OCI-LY3 (cell line): ENCODE data around the gene ALKAL2.

ENCODE experiments used
- H2AFZ ChIP-seq: fragments of 200-600, 300-600 bp; shearing (Covaris generic); 2 replicates; pipeline ENCODE4 v1.6.0; 2014; ENCODE audit warnings: antibody characterized with exemption, low read depth, low read length
- H3K27ac ChIP-seq: fragments of 200-600, 300-600 bp; sonication (generic); 2 replicates; pipeline ENCODE4 v1.5.1; 2014; ENCODE audit warnings: mild to moderate bottlenecking, low read length, moderate library complexity, mixed read lengths
- H3K27me3 ChIP-seq: fragments of 200-600, 300-600 bp; sonication (generic); 2 replicates; pipeline ENCODE4 v1.6.1; 2014; ENCODE audit warnings: low read depth, low read length, mixed read lengths
- H3K36me3 ChIP-seq: fragments of 200-600, 300-600 bp; sonication (generic); replicated peaks from 2 replicates; pipeline ENCODE3; 2014; ENCODE audit warnings: low read depth, low read length, mixed read lengths
- H3K4me1 ChIP-seq: fragments of 300-600, 200-600 bp; sonication (generic); 2 replicates; pipeline ENCODE4 v1.6.1; 2014; ENCODE audit warnings: low read length, mixed read lengths
- H3K4me2 ChIP-seq: fragments of 200-600, 300-600 bp; sonication (generic); 2 replicates; pipeline ENCODE4 v1.6.1; 2014; ENCODE audit warnings: low read length, mixed read lengths
- H3K4me3 ChIP-seq: fragments of 300-600, 200-600 bp; sonication (generic); 2 replicates; pipeline ENCODE4 v1.5.1; 2014; ENCODE audit warnings: antibody characterized with exemption, mild to moderate bottlenecking, low read length, moderate library complexity
- H3K79me2 ChIP-seq: fragments of 300-600, 200-600 bp; shearing (Covaris generic); 2 replicates; pipeline ENCODE4 v1.6.1; 2014; ENCODE audit warnings: mild to moderate bottlenecking, low read length, mixed read lengths
- H3K9ac ChIP-seq: fragments of 300-600, 200-600 bp; shearing (Covaris generic); 2 replicates; pipeline ENCODE4 v1.6.0; 2014; ENCODE audit warnings: mild to moderate bottlenecking, low read length, moderate library complexity
- H3K9me3 ChIP-seq: fragments of 200-600, 300-600 bp; shearing (Covaris generic); 2 replicates; pipeline ENCODE4 v1.6.1; 2014; ENCODE audit warnings: low read length, mixed read lengths; ENCODE audit not compliant: insufficient read depth
- H4K20me1 ChIP-seq: fragments of 200-600, 300-600 bp; sonication (generic); 2 replicates; pipeline ENCODE4 v1.6.1; 2016; ENCODE audit warnings: low read length, mixed read lengths; ENCODE audit not compliant: insufficient read depth
- CTCF ChIP-seq: fragments of 200-600, 300-600 bp; sonication (generic); IDR thresholded peaks from 2 replicates; pipeline ENCODE4 v1.5.1; 2014; ENCODE audit warnings: antibody characterized with exemption, low read length, low read depth
- EZH2phosphoT487 ChIP-seq: fragments of 200-600 bp; shearing (Covaris generic); IDR thresholded peaks from 2 replicates; pipeline ENCODE4 v1.6.1; 2018; ENCODE audit warnings: antibody characterized with exemption, mixed run types, low read depth

Gene ALKAL2

GRCh38 chr2:256094-256493 is 31.8 kb downstream of the ALKAL2 start:
- Histone ChIP-seq H3K4me1 (no peaks in the 10 kb centered on the region), H3K27ac (no peak overlapping the region), H3K9ac (no peak overlapping the region), H3K36me3 (no peaks in the 10 kb centered on the region), H2AFZ (no peak overlapping the region), H4K20me1 (no peaks in the 10 kb centered on the region), H3K4me2 (no peak overlapping the region), H3K4me3 (no peak overlapping the region), H3K9me3 (no peaks in the 10 kb centered on the region), H3K79me2 (no peaks in the 10 kb centered on the region), H3K27me3 (no peaks in the 10 kb centered on the region)
- TF ChIP-seq CTCF = no peak
- TF ChIP-seq EZH2phosphoT487 = no peak

DNA sequence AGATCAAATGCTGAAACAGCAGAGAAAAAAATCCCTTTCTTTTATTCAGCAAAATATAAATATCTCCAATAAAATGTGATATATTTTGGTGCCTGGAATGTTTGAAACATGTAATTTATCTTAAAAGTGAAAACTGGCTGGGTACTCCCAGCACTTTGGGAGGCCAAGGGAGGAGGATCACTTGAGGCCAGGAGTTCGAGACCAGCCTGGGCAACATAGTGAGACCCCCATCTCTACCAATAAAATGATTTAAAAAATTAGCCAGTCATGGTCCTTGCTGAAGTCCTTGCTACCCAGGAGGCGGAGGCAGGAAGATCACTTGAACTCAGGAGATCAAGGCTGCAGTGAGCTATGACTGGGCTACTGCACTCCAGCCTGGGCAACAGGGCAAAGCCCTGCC is 32.7 kb downstream of the ALKAL2 start:
- H3K27ac ChIP-seq = no peak overlapping the region
- no peak for TF ChIP-seq EZH2phosphoT487
- TF ChIP-seq CTCF = no peak
- H3K4me1 ChIP-seq = no peaks in the 10 kb centered on the region
- no peak overlapping the region for H3K9ac ChIP-seq
- no peaks in the 10 kb centered on the region for H4K20me1 ChIP-seq
- no peak overlapping the region for H3K4me3 ChIP-seq
- H3K36me3 ChIP-seq = no peaks in the 10 kb centered on the region
- H2AFZ ChIP-seq = no peak overlapping the region
- no peak overlapping the region for H3K4me2 ChIP-seq
- H3K9me3 ChIP-seq = no peaks in the 10 kb centered on the region
- H3K27me3 ChIP-seq = no peaks in the 10 kb centered on the region
- H3K79me2 ChIP-seq = no peaks in the 10 kb centered on the region

DNA sequence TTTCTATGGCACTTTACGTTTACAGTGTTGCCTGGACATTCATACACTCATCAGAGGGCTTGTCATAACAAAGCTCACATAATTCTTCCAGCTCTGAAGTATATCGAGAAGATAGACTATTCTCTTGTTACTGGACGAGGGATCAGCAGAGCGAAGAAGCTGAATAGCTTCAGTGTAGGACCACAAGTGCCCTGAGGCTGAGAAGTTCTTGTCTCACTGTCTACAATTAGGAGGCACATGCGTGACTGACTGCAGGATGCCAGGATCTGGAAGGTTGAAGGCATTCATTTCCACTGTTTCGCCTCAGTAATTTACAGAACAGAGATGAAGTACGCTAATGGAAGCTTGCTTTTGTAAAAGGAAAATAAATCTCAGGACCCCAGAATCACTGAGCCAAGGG is 33.6 kb downstream of the ALKAL2 start:
- TF ChIP-seq CTCF (no peak), EZH2phosphoT487 (no peak)
- H3K36me3 ChIP-seq = no peaks in the 10 kb centered on the region
- H3K79me2 ChIP-seq = no peaks in the 10 kb centered on the region
- no peak overlapping the region for H3K4me2 ChIP-seq
- no peak overlapping the region for H3K27ac ChIP-seq
- no peaks in the 10 kb centered on the region for H3K9me3 ChIP-seq
- no peak overlapping the region for H3K9ac ChIP-seq
- no peaks in the 10 kb centered on the region for H3K4me1 ChIP-seq
- H3K4me3 ChIP-seq = no peak overlapping the region
- no peak overlapping the region for H2AFZ ChIP-seq
- H3K27me3 ChIP-seq = no peaks in the 10 kb centered on the region
- no peaks in the 10 kb centered on the region for H4K20me1 ChIP-seq

- no peaks in the 10 kb centered on the region for H3K4me1 ChIP-seq
- H3K4me2 ChIP-seq = no peak overlapping the region
- no peaks in the 10 kb centered on the region for H3K36me3 ChIP-seq
- no peak overlapping the region for H3K9ac ChIP-seq
- no peak for TF ChIP-seq EZH2phosphoT487
- TF ChIP-seq CTCF = no peak
- H3K79me2 ChIP-seq = no peaks in the 10 kb centered on the region
- H3K9me3 ChIP-seq = no peaks in the 10 kb centered on the region
- no peak overlapping the region for H3K4me3 ChIP-seq
- H3K27me3 ChIP-seq = no peaks in the 10 kb centered on the region
- no peak overlapping the region for H2AFZ ChIP-seq
- H4K20me1 ChIP-seq = no peaks in the 10 kb centered on the region
- H3K27ac ChIP-seq = no peak overlapping the region
These were observed 34.7 kb downstream of the ALKAL2 start for GRCh38 chr2:253202-253638.
